Kidney glomerular epithelial cell (primary cell): ENCODE measurements around the gene USP16.
A peak's percentile ranks its signal among the peaks of the same experiment; 100 is the strongest.

ENCODE experiments used
- DNase-seq: peaks from one replicate; lab custom pipeline; 2025; lab: John Stamatoyannopoulos, UW

Gene USP16

GRCh38 chr21:29083306-29083705 lies 58.8 kb downstream of the USP16 start:
- DNase-seq, result no peak

GRCh38 chr21:29084372-29084771 lies 59.9 kb downstream of the USP16 start:
- no peak for DNase-seq

GRCh38 chr21:29085106-29085752 lies 60.8 kb downstream of the USP16 start:
- DNase-seq, result no peak

GRCh38 chr21:29091033-29091432 lies 66.6 kb downstream of the USP16 start:
- DNase-seq, result peak; percentile 54

GRCh38 chr21:29092102-29092959 lies 67.9 kb downstream of the USP16 start:
- DNase-seq, result peak; percentile 31

GRCh38 chr21:29096218-29097015 lies 71.9 kb downstream of the USP16 start:
- no peak for DNase-seq

- no peak for DNase-seq
These were observed 73.7 kb downstream of the USP16 start for GRCh38 chr21:29098156-29098555.

GRCh38 chr21:29102791-29103257 lies 78.4 kb downstream of the USP16 start:
- no peak for DNase-seq
